Omental fat pad (tissue), 4 donors: ENCODE data around the gene CNGB1. TPM values are rescaled to one million over a fixed set of nuclear protein-coding genes. Genes with fewer than 3 reads are reported as not detected.
"Not testable (repeated sequence)": the region's sequence is repeated elsewhere in the genome, so short reads cannot be mapped to it uniquely, and the experiment has no call there.

Experiments used
- ATAC-seq: fragments of 150-250 bp; one replicate; pipeline ENCODE4 v1.9.1; 2016; ENCODE audit warnings: mild to moderate bottlenecking, moderate library complexity; ENCODE audit not compliant: low FRiP score
- DNase-seq: peaks from one replicate; pipeline ENCODE4 v3.0.0-alpha.2; 2019; ENCODE audit warnings: low spot score
- CTCF ChIP-seq, 3 donors: fragments of 450-650 bp; IDR thresholded peaks; one replicate each; pipeline ENCODE4 v1.5.1; 2016 to 2017; ENCODE audit warnings: antibody characterized with exemption in 3 of 3, mild to moderate bottlenecking in 3 of 3, moderate library complexity in 2 of 3
- total RNA-seq, 4 donors: library from RNA; depleted of rRNA; stranded (reverse); fragments of >200 nt; gene quantifications; one replicate each; pipeline ENCODE4 v1.1.0, GENCODE V29; 2016

Gene CNGB1
- total RNA-seq, 4 donors from 2014 or later: not detected

- DNase-seq: no peak
- ATAC-seq: no peak
- no peak for TF ChIP-seq CTCF (IDR thresholded peaks at IDR 0.05)
Measured at GRCh38 chr16:57883480-57883879, 87.4 kb downstream of the CNGB1 start.

GRCh38 chr16:57882792-57883191 is 88.1 kb downstream of the CNGB1 start:
- no peak for TF ChIP-seq CTCF (IDR thresholded peaks at IDR 0.05)
- ATAC-seq (no peak), DNase-seq (no peak)

GRCh38 chr16:57882206-57882605 is 88.7 kb downstream of the CNGB1 start:
- DNase-seq: no peak
- ATAC-seq: no peak
- TF ChIP-seq CTCF (IDR thresholded peaks at IDR 0.05): no peak

GRCh38 chr16:57878586-57878985 is 92.3 kb downstream of the CNGB1 start:
- no peak for TF ChIP-seq CTCF (IDR thresholded peaks at IDR 0.05)
- no peak for ATAC-seq
- no peak for DNase-seq

GRCh38 chr16:57876210-57876609 is 94.7 kb downstream of the CNGB1 start:
- ATAC-seq (no peak), DNase-seq (no peak)
- no peak for TF ChIP-seq CTCF (IDR thresholded peaks at IDR 0.05)

GRCh38 chr16:57875347-57875746 is 95.6 kb downstream of the CNGB1 start:
- ATAC-seq (no peak), DNase-seq (no peak)
- no peak for TF ChIP-seq CTCF (IDR thresholded peaks at IDR 0.05)

GRCh38 chr16:57873218-57873617 is 97.7 kb downstream of the CNGB1 start:
- DNase-seq: no peak
- TF ChIP-seq CTCF (IDR thresholded peaks at IDR 0.05): no peak
- no peak for ATAC-seq

GRCh38 chr16:57872764-57873163 is 98.2 kb downstream of the CNGB1 start:
- ATAC-seq: not testable (repeated sequence)

More at GRCh38 chr16:57872764-57873163, 98.2 kb downstream of the CNGB1 start:
- not testable (repeated sequence) for DNase-seq
